H1 (cell line): ENCODE measurements around the gene RPS3. TPM values are rescaled to one million over a fixed set of nuclear protein-coding genes. Genes with fewer than 3 reads are reported as not detected.

Experiments
- CTCF ChIA-PET: fragments of 300-600 bp; sonication (Branson Sonifier 250); formaldehyde crosslinking; loops from one replicate; lab custom pipeline; 2021; ENCODE audit not compliant: partially characterized antibody; lab: Charles Lee
- POLR2A ChIA-PET: fragments of 300-600 bp; sonication (Branson Sonifier 250); formaldehyde crosslinking; loops from one replicate; lab custom pipeline; 2021; ENCODE audit warnings: inconsistent platforms; ENCODE audit not compliant: partially characterized antibody; lab: Charles Lee
- DNase-seq, 2 experiments: peaks; one replicate each; pipeline versions ENCODE4 v3.0.0 to v3.0.0-alpha.2; 2010 to 2022; ENCODE audit warnings: low spot score in 2 of 2, low read depth in 1 of 2, mixed read lengths in 1 of 2
- FAIRE-seq: peaks from 2 replicates; lab custom pipeline; 2011; peaks lifted over from hg19 to GRCh38; lab: Jason Lieb, UNC
- H2AFZ ChIP-seq: 2 replicates; pipeline ENCODE4 v1.8.1; 2012; ENCODE audit warnings: low read length, inconsistent platforms
- H2AK5ac ChIP-seq: 2 replicates; pipeline ENCODE4 v1.6.1; 2013; ENCODE audit warnings: low read depth, low read length
- H2BK120ac ChIP-seq: replicated peaks from 2 replicates; pipeline ENCODE3; 2013; ENCODE audit warnings: low read depth, low read length, inconsistent platforms
- H2BK12ac ChIP-seq: 2 replicates; pipeline ENCODE4 v1.6.1; 2013; ENCODE audit warnings: low read depth, low read length
- H2BK15ac ChIP-seq: 2 replicates; pipeline ENCODE4 v1.6.1; 2013; ENCODE audit warnings: low read length
- H2BK20ac ChIP-seq: 2 replicates; pipeline ENCODE4 v1.6.1; 2013; ENCODE audit warnings: low read length
- H2BK5ac ChIP-seq: 2 replicates; pipeline ENCODE4 v1.6.1; 2013; ENCODE audit warnings: low read depth, low read length
- H3K14ac ChIP-seq: 2 replicates; pipeline ENCODE4 v1.6.1; 2013; ENCODE audit warnings: inconsistent platforms; ENCODE audit not compliant: insufficient read length
- H3K18ac ChIP-seq: 2 replicates; pipeline ENCODE4 v1.6.1; 2013; ENCODE audit warnings: low read length; ENCODE audit errors: extremely low read depth
- H3K23ac ChIP-seq: 2 replicates; pipeline ENCODE4 v1.6.1; 2013; ENCODE audit warnings: inconsistent platforms; ENCODE audit not compliant: insufficient read length
- H3K23me2 ChIP-seq: 2 replicates; pipeline ENCODE4 v1.6.1; 2013; ENCODE audit warnings: low read depth, low read length
- H3K27ac ChIP-seq: 2 replicates; pipeline ENCODE4 v1.6.1; 2011; ENCODE audit warnings: low read depth, low read length, inconsistent platforms
- H3K27me3 ChIP-seq, 4 experiments: replicated peaks in 1 of 4; 1 replicate in 1 of 4; 2 replicates in 3 of 4; pipeline versions ENCODE4 v1.6.1 to v1.8.1; 2011 to 2013; ENCODE audit warnings: low read length in 3 of 4, mild to moderate bottlenecking in 3 of 4, inconsistent platforms in 2 of 4, mixed read lengths in 2 of 4, moderate library complexity in 1 of 4; ENCODE audit not compliant: control insufficient read depth in 3 of 4, insufficient read depth in 3 of 4; ENCODE audit errors: extremely low read depth in 1 of 4
- H3K36me3 ChIP-seq, 4 experiments: 2 replicates each; pipeline versions ENCODE4 v1.6.1 to v1.8.1; 2011 to 2013; ENCODE audit warnings: mild to moderate bottlenecking in 4 of 4, low read length in 3 of 4, moderate library complexity in 2 of 4, control low read depth in 1 of 4, inconsistent platforms in 1 of 4; ENCODE audit not compliant: insufficient read depth in 4 of 4, control insufficient read depth in 2 of 4
- H3K4ac ChIP-seq: replicated peaks from 2 replicates; pipeline ENCODE3; 2013; ENCODE audit warnings: low read length, low read depth, mixed read lengths, inconsistent platforms; ENCODE audit not compliant: insufficient read length
- H3K4me1 ChIP-seq, 4 experiments: replicated peaks in 1 of 4; 1 replicate in 1 of 4; 2 replicates in 3 of 4; pipeline versions ENCODE4 v1.6.1 to v1.8.1; 2011 to 2013; ENCODE audit warnings: low read length in 3 of 4, inconsistent platforms in 2 of 4, mixed read lengths in 1 of 4; ENCODE audit not compliant: insufficient read depth in 4 of 4, control insufficient read depth in 3 of 4
- H3K4me2 ChIP-seq, 2 experiments: 2 replicates each; pipeline versions ENCODE4 v1.6.1 to v1.8.1; 2011 to 2013; ENCODE audit warnings: low read depth in 2 of 2, low read length in 2 of 2, control low read depth in 1 of 2, inconsistent platforms in 1 of 2, mild to moderate bottlenecking in 1 of 2; ENCODE audit not compliant: insufficient read depth in 1 of 2
- H3K4me3 ChIP-seq, 4 experiments: fragments of 200-600, 300-600 bp in 1 of 4; sonication (generic), shearing (Covaris generic), sonication (Bioruptor Twin) in 1 of 4; 2 replicates each; pipeline versions ENCODE4 v1.5.1 to v1.8.1; 2011 to 2016; ENCODE audit warnings: low read length in 4 of 4, low read depth in 3 of 4, control low read depth in 2 of 4, inconsistent platforms in 2 of 4, mild to moderate bottlenecking in 2 of 4, mixed read lengths in 1 of 4, moderate library complexity in 1 of 4; ENCODE audit not compliant: insufficient read depth in 2 of 4; ENCODE audit errors: extremely low read depth in 1 of 4
- H3K56ac ChIP-seq: replicated peaks from 2 replicates; pipeline ENCODE3; 2013; ENCODE audit warnings: low read depth, mild to moderate bottlenecking, mixed read lengths, low read length, inconsistent platforms; ENCODE audit not compliant: insufficient read length
- H3K79me1 ChIP-seq: 2 replicates; pipeline ENCODE4 v1.6.1; 2013; ENCODE audit warnings: low read depth, low read length, control low read depth
- H3K79me2 ChIP-seq, 2 experiments: 2 replicates each; pipeline versions ENCODE4 v1.6.1 to v1.8.1; 2012 to 2013; ENCODE audit warnings: low read length in 2 of 2, mild to moderate bottlenecking in 2 of 2, inconsistent platforms in 1 of 2; ENCODE audit not compliant: insufficient read depth in 2 of 2, control insufficient read depth in 1 of 2
- H3K9ac ChIP-seq, 4 experiments: replicated peaks in 1 of 4; 1 replicate in 1 of 4; 2 replicates in 3 of 4; pipeline versions ENCODE4 v1.6.1 to v1.8.1; 2011 to 2013; ENCODE audit warnings: low read depth in 3 of 4, low read length in 3 of 4, control low read depth in 2 of 4, mild to moderate bottlenecking in 2 of 4, moderate library complexity in 2 of 4, inconsistent platforms in 1 of 4; ENCODE audit errors: extremely low read depth in 1 of 4
- H3K9me3 ChIP-seq, 2 experiments: 2 replicates each; pipeline versions ENCODE4 v1.6.1 to v1.8.1; 2012 to 2013; ENCODE audit warnings: mild to moderate bottlenecking in 2 of 2, moderate library complexity in 2 of 2, control low read depth in 1 of 2, inconsistent platforms in 1 of 2, low read depth in 1 of 2, low read length in 1 of 2, mixed read lengths in 1 of 2; ENCODE audit not compliant: insufficient read depth in 2 of 2
- H4K20me1 ChIP-seq, 2 experiments: replicated peaks in 1 of 2; 2 replicates each; pipeline versions ENCODE3 to v1.8.1; 2011 to 2013; ENCODE audit warnings: inconsistent platforms in 2 of 2, low read length in 2 of 2, mild to moderate bottlenecking in 1 of 2; ENCODE audit not compliant: insufficient read depth in 2 of 2, control insufficient read depth in 1 of 2
- H4K5ac ChIP-seq: 2 replicates; pipeline ENCODE4 v1.6.1; 2013; ENCODE audit warnings: low read length, low read depth, mixed read lengths, inconsistent platforms; ENCODE audit not compliant: insufficient read length
- H4K8ac ChIP-seq: 2 replicates; pipeline ENCODE4 v1.8.0; 2013; ENCODE audit warnings: mild to moderate bottlenecking, moderate library complexity, low read length, inconsistent platforms; ENCODE audit not compliant: insufficient read depth; ENCODE audit errors: extremely low read depth
- H4K91ac ChIP-seq: replicated peaks from 2 replicates; pipeline ENCODE3; 2013; ENCODE audit warnings: low read length, mixed read lengths, inconsistent platforms; ENCODE audit not compliant: insufficient read length
- BACH1 ChIP-seq: IDR thresholded peaks from 2 replicates; pipeline ENCODE4 v1.6.1; 2012; ENCODE audit warnings: low read length, improper control_type of control experiment
- CEBPB ChIP-seq: IDR thresholded peaks from 2 replicates; pipeline ENCODE4 v1.6.1; 2012; ENCODE audit warnings: low read depth, low read length
- CTBP2 ChIP-seq: IDR thresholded peaks from 2 replicates; pipeline ENCODE4 v1.7.0; 2011; ENCODE audit warnings: borderline replicate concordance, mild to moderate bottlenecking, moderate library complexity, mixed read lengths, low read length; ENCODE audit not compliant: insufficient read depth, insufficient read length
- EGR1 ChIP-seq: IDR thresholded peaks from 2 replicates; pipeline ENCODE4 v1.6.1; 2011; ENCODE audit warnings: low read depth, low read length, borderline replicate concordance
- GTF2F1 ChIP-seq: IDR thresholded peaks from 2 replicates; pipeline ENCODE4 v1.6.1; 2012; ENCODE audit warnings: low read depth, low read length, improper control_type of control experiment, borderline replicate concordance
- HDAC2 ChIP-seq, 2 experiments: fragments of 300-600 bp in 1 of 2; sonication (generic) in 1 of 2; IDR thresholded peaks; 2 replicates each; pipeline ENCODE4 v1.6.1; 2011 to 2012; ENCODE audit warnings: low read depth in 2 of 2, low read length in 2 of 2, mild to moderate bottlenecking in 2 of 2, moderate library complexity in 2 of 2, borderline replicate concordance in 1 of 2, inconsistent platforms in 1 of 2
- KDM5A ChIP-seq: fragments of 200-600 bp; IDR thresholded peaks from 2 replicates; pipeline ENCODE4 v1.7.1; 2012; ENCODE audit warnings: mild to moderate bottlenecking, low read length, inconsistent platforms, mixed read lengths
- NRF1 ChIP-seq: IDR thresholded peaks from 2 replicates; pipeline ENCODE4 v1.6.1; 2011; ENCODE audit warnings: mild to moderate bottlenecking, low read depth, low read length, improper control_type of control experiment
- POLR2A ChIP-seq, 2 experiments: IDR thresholded peaks; 1 replicate in 1 of 2; 2 replicates in 1 of 2; pipeline ENCODE4 v1.6.1; 2011; ENCODE audit warnings: low read depth in 2 of 2, low read length in 2 of 2, mild to moderate bottlenecking in 2 of 2; ENCODE audit errors: control extremely low read depth in 1 of 2
- RNF2 ChIP-seq: fragments of 200-900, 300-1000 bp; sonication (generic); IDR thresholded peaks from 2 replicates; pipeline ENCODE4 v1.7.1; 2016; ENCODE audit warnings: borderline replicate concordance, low read depth, mild to moderate bottlenecking, antibody characterized with exemption, low read length; ENCODE audit not compliant: poor library complexity, severe bottlenecking; ENCODE audit errors: missing control alignments
- SIRT6 ChIP-seq: IDR thresholded peaks from one replicate; pipeline ENCODE4 v1.7.1; 2012; ENCODE audit warnings: low read length, inconsistent platforms
- SP2 ChIP-seq: IDR thresholded peaks from 2 replicates; pipeline ENCODE4 v1.6.1; 2012; ENCODE audit warnings: mild to moderate bottlenecking, low read length, inconsistent platforms
- SUZ12 ChIP-seq: fragments of 200-600 bp; sonication (generic); IDR thresholded peaks from 2 replicates; pipeline ENCODE4 v1.6.1; 2012; ENCODE audit warnings: mild to moderate bottlenecking, inconsistent platforms, low read length, moderate library complexity, mixed read lengths
- TBP ChIP-seq: IDR thresholded peaks from 2 replicates; pipeline ENCODE4 v1.6.1; 2011; ENCODE audit warnings: low read depth, low read length, improper control_type of control experiment
- YY1 ChIP-seq: IDR thresholded peaks from 2 replicates; pipeline ENCODE4 v1.6.1; 2011; ENCODE audit warnings: low read depth, mild to moderate bottlenecking, low read length
- WGBS, 2 experiments: shearing (Covaris generic) in 1 of 2; methylation state at CpG; one replicate each; pipeline versions ENCODE4 v1.1.6 to v1.1.7; 2013 to 2015; ENCODE audit warnings: low lambda C conversion rate in 2 of 2, mixed read lengths in 2 of 2, inconsistent platforms in 1 of 2, low coverage in 1 of 2, missing lambda C conversion rate in 1 of 2; ENCODE audit not compliant: insufficient replicate concordance in 2 of 2, insufficient coverage in 1 of 2, insufficient read length in 1 of 2; ENCODE audit errors: extremely low coverage in 1 of 2, missing lambda C conversion rate in 1 of 2; 5-methylcytosine and 5-hydroxymethylcytosine counted together
- polyA plus RNA-seq, 7 experiments: library from polyadenylated mRNA; depleted of rRNA in 3 of 7; stranded (reverse) in 5 of 7; unstranded in 2 of 7; fragments of >200 nt in 5 of 7; fragments of 200-250 nt in 2 of 7; gene quantifications; 1 replicate in 5 of 7; 2 replicates in 1 of 7; 4 replicates in 1 of 7; pipeline versions ENCODE4 v1.2.1 to v1.2.3, GENCODE V29; 2011 to 2013; ENCODE audit warnings: missing spikeins in 2 of 7, mixed read lengths in 2 of 7
- total RNA-seq: library from RNA; stranded (reverse); fragmentation: NEBNext Ultra II Directional; extraction: Animal tissue kit (Norgen Biotek cat#: 25700); gene quantifications from 2 replicates; pipeline ENCODE4 v1.2.1, GENCODE V29; 2021

Gene RPS3
- total and polyA plus RNA-seq, 2 of the 8 experiments (the other 6 are each of a cell fraction or from before 2014, with no cell fraction given), result 3,813 to 4,194 TPM

GRCh38 chr11:75389925-75390324 is 9.4 kb upstream of the RPS3 start:
- Histone ChIP-seq H3K4me3 (no peak overlapping the region), H3K18ac (no peak overlapping the region), H3K4ac (no peak overlapping the region), H3K79me2 (no peaks in the 10 kb centered on the region), H3K36me3 (no peaks in the 10 kb centered on the region), H4K20me1 (no peaks in the 10 kb centered on the region), H3K27me3 (no peaks in the 10 kb centered on the region), H2BK120ac (no peak overlapping the region), H3K23ac (no peak overlapping the region), H3K79me1 (no peaks in the 10 kb centered on the region), H2BK5ac (no peak overlapping the region), H3K4me2 (no peak overlapping the region), H3K4me1 (peaks cover 0 to 3% (median 0%) of the 10 kb centered on the region in 4 experiments; a peak in 3 of 7 replicates), H2BK20ac (no peak overlapping the region), H2BK15ac (no peak overlapping the region), H4K91ac (no peak overlapping the region), H2BK12ac (no peak overlapping the region), H3K23me2 (no peaks in the 10 kb centered on the region), H2AFZ (no peak overlapping the region), H2AK5ac (0 out of 2 replicates have a peak overlapping the region, but pooled peaks have one; percentile 53), H4K5ac (no peak overlapping the region), H3K56ac (no peak overlapping the region), H3K9me3 (no peaks in the 10 kb centered on the region), H3K9ac (no peak overlapping the region), H3K14ac (no peak overlapping the region), H4K8ac (no peak overlapping the region), H3K27ac (no peak overlapping the region)
- ChIA-PET CTCF (interaction anchor here (1.2 to 16.6 kb wide), 25 partner anchors 8 to 249 kb away, joined by 3 to 327 read pairs (median 13); partner anchors contain the start of gene RPS3), POLR2A (interaction anchor here (1.4 to 20.0 kb wide), 2 partner anchors 9 to 13 kb away, joined by 5 to 269 read pairs; partner anchors contain the start of gene RPS3)
- FAIRE-seq (no peak), DNase-seq (no peak)
- whole genome bisulfite sequencing, 2 experiments, result 93% methylated on average over 7 of the region's 7 CpGs; no CpG with 5 or more reads in 1 of the 2 experiments
- TF ChIP-seq SUZ12 (no peak), NRF1 (no peak), CEBPB (no peak), SP2 (no peak), POLR2A (IDR thresholded peaks at IDR 0.05; ENCODE audit: control extremely low read depth in 1 of 2, low read depth in 2 of 2, low read length in 2 of 2) (no peak), RNF2 (no peak), BACH1 (no peak), EGR1 (no peak), YY1 (no peak), GTF2F1 (no peak), TBP (no peak), KDM5A (no peak), SIRT6 (no peak), HDAC2 (IDR thresholded peaks at IDR 0.05; ENCODE audit: borderline replicate concordance in 1 of 2, low read depth in 2 of 2, low read length in 2 of 2) (no peak), CTBP2 (no peak)
